Glomerular visceral epithelial cell (primary cell): Measurements from ENCODE around the gene RFC3.
"Not testable (repeated sequence)": the region's sequence is repeated elsewhere in the genome, so short reads cannot be mapped to it uniquely, and the experiment has no call there.

Experiments
- DNase-seq: peaks from one replicate; pipeline ENCODE4 v3.0.0-alpha.2; 2016; ENCODE audit errors: extremely low spot score

Gene RFC3, protein sequence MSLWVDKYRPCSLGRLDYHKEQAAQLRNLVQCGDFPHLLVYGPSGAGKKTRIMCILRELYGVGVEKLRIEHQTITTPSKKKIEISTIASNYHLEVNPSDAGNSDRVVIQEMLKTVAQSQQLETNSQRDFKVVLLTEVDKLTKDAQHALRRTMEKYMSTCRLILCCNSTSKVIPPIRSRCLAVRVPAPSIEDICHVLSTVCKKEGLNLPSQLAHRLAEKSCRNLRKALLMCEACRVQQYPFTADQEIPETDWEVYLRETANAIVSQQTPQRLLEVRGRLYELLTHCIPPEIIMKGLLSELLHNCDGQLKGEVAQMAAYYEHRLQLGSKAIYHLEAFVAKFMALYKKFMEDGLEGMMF

DNA sequence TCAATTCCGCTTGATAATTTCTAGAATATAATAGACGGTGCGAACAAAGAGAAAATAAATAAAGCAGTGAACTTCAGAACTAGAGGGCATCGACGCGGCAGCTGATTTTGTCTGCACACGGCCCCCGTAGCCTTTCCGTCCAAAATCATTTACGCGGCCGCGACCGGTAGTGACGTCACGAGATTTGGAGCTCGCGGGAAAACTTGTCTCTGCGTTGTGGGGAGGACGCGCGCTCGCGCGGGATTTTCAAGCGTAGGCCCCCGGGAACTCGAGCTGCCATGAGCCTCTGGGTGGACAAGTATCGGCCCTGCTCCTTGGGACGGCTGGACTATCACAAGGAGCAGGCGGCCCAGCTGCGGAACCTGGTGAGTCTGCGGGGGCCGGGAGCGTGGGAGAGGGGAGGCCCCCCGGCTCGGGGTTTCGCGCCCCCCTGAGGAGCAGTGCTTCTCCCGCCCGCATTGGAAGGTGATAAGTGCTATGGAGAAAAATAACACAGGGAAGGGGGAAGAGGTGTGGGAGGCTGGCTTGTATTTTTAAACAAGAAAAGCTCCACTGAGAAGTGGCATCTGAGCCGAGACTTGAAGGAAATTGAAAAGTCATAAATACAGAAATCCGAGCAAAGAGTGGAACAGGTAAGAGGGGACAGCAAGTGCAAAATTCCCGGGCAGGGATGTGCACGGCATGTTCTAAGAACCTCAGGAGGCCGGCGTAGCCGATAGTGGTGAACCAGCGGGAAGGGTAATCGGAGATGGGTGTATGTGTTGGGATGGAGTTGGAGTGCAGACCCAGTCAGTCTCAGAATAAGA lies at the start of gene RFC3:
Gene RFC3, plus strand, starts transcription at position 249 of the 806 bp plus-strand sequence. Its CDS starts 30 bp downstream, at position 279.
- DNase-seq, result peak; percentile 93

- DNase-seq, result no peak
These were observed 46.7 kb upstream of the RFC3 start for GRCh38 chr13:33771296-33771695.

DNA sequence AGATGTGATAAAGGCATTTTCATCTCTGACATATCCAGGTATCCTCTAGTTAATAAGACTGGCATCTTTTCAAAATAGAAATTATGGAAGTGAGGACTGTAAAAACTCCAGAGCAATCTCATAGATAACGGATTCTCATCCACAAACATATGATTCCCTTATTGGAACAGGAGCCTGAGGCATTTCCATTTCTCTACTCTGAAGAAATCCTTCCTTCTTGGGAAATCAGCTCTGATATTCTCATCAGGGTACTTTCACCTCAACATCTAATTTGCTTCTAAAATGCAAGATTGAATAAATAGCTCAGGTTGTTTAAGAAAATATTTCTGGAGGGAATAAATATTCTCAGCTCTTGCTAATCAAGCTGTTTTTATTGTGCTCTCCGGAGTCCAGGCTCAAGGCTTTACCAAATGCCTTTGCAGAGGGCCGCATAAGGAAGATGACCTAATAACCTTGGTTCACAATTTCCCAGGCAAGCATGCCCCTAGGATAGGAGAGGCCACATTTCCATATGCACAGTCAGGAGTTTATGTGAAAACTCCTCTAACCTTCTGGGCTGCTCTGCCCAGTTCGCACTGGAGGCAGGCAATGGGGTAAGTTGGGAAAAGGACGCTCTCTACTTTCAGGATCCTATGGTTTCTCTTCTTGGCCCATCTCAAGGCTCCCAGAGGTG lies 44.0 kb upstream of the RFC3 start:
- no peak for DNase-seq

GRCh38 chr13:33775339-33776108 lies 42.4 kb upstream of the RFC3 start:
- DNase-seq, result no peak

GRCh38 chr13:33776239-33776881 lies 41.6 kb upstream of the RFC3 start:
- DNase-seq, result no peak

GRCh38 chr13:33782631-33783030 lies 35.3 kb upstream of the RFC3 start:
- no peak for DNase-seq

- DNase-seq, result not testable (repeated sequence)
These were observed 34.7 kb upstream of the RFC3 start for GRCh38 chr13:33783212-33783611.

DNA sequence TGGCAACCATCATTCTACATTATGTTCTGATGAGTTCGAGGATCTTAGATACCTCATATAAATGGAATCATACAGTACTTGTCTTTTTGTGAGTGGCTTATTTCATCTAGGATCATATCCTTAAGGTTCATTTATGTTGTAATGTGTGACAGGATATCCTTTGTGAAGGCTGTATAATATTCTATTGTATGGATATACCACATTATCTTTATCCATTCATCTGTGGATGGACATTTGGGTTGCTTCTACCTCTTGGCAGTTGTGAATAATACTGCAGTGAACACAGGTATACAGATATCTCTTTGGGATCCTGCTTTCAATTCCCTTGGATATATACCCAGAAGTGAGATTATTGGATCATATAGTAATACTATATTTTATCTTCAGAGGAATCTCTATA lies 33.2 kb upstream of the RFC3 start:
- no peak for DNase-seq

DNA sequence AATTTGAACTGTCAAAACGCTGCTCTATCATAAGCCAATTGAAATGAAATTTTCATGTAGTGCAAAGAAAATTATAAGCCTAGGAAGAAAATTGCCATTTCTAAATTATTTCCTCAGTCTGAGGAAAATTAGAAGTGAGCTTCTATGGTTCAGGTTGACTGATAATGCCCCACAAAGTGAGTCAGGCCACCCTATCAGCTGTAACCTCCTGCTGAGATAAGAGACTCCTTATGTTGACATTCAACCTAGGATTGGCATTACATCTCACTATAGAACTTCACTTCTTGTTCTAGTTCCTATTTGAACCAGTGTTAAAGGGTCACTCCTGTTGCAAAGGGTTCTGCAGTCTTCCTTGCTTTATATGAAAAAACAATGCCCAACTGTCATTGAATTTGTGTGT lies 32.6 kb upstream of the RFC3 start:
- DNase-seq, result no peak

- no peak for DNase-seq
These were observed 30.8 kb upstream of the RFC3 start for GRCh38 chr13:33787051-33787591.

- no peak for DNase-seq
These were observed 28.8 kb upstream of the RFC3 start for GRCh38 chr13:33789066-33789606.

- no peak for DNase-seq
These were observed 28.2 kb upstream of the RFC3 start for GRCh38 chr13:33789739-33790138.

DNA sequence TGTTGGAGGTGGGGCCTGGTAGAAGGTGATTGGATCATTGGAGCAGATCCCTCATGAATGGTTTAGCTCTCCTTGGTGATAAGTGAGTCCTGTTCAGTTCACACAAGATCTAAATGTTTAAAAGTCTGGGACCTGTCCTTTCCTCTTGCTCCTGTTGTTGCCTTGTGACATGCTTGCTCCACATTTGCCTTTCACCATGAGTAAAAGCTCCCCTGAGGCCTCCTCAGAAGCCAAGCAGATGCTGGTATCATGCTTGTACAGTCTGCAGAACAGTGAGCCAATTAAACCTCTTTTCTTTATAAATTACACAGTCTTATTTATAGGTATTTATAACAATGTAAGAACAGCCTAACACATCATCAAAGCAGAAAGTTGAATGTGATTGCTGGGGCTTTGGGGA lies 24.2 kb upstream of the RFC3 start:
- DNase-seq, result no peak

DNA sequence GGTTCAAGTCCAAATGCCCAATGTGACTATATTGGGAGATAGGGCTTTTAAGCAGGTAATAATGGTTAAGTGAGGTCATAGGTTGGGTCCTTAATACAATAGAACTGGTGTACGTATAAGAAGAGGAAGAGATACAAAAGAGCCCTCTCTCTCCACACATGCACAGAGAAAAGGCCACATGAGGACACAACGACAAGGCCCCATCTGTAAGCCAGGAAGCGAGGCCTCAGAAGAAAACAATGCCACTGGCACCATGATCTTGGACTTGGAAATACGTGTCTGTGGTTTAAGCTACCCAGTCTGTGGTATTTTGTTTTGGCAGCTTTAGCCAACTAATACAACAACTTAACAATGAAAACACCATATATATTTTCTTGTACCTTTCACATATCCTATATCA lies 23.4 kb upstream of the RFC3 start:
- no peak for DNase-seq

DNA sequence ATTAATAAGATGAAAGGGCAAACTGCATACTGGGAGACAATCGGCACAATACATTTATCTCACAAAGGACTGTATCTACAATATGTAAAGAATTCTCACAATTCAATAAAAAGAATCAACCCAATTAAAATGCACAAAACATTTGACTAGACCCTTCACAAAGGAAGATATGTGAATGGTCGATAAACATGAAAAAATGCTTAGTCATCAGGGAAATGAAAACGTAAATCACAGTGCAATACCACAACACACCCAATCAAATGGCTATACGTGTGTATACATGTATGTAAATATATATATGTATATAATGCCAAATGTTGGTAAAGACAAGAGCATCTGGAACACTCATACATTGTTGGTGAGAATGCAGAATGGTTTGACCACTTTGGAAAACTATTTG lies 21.9 kb upstream of the RFC3 start:
- DNase-seq, result no peak

GRCh38 chr13:33797622-33798021 lies 20.3 kb upstream of the RFC3 start:
- DNase-seq, result no peak

DNA sequence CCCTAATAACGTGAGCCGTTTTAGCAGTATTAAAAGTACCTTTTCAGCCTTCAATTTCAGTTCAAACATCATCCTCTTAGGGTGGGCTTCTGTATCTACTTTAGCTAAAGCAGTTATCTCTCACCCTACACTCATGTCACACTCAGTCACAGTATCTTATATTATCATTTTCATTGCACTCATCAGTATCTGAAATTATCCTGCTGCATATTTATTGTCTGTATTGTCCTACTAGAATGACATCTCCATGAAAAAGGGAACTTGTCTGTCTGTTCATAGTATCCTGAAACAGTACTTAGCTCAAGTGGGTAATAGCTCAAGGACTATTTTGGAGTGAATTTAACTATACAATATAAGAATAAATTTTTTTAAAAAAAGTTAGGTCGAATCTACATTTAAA lies 19.9 kb upstream of the RFC3 start:
- no peak for DNase-seq

- peak; percentile 13 for DNase-seq
These were observed 17.9 kb upstream of the RFC3 start for GRCh38 chr13:33799950-33800592.

- no peak for DNase-seq
These were observed 17.2 kb upstream of the RFC3 start for GRCh38 chr13:33800646-33801186.
